22Rv1 (cell line): ENCODE results near the gene AZIN2.
"Not testable (repeated sequence)": the region's sequence is repeated elsewhere in the genome, so short reads cannot be mapped to it uniquely, and the experiment has no call there.

Experiments used
- CTCF ChIP-seq: fragments of 450-650 bp; IDR thresholded peaks from 2 replicates; pipeline ENCODE4 v1.5.1; 2017; ENCODE audit warnings: mild to moderate bottlenecking
- ZFX ChIP-seq: fragments of 450-650 bp; IDR thresholded peaks from 2 replicates; pipeline ENCODE4 v1.6.1; 2017; ENCODE audit warnings: antibody characterized with exemption, borderline replicate concordance

- TF ChIP-seq CTCF, ZFX: not testable (repeated sequence)
These were observed 14.5 kb upstream of the AZIN2 start for GRCh38 chr1:33066477-33066876.
